Upper lobe of left lung (tissue), 6 donors: ENCODE data around the gene OGFOD2. TPM values are rescaled to one million over a fixed set of nuclear protein-coding genes. Genes with fewer than 3 reads are reported as not detected.

Experiments
- ATAC-seq, 2 donors: fragments of 200-7000 bp; cut with Tn5 transposase; one replicate each; pipeline ENCODE4 v1.9.1; 2022; ENCODE audit warnings: mild to moderate bottlenecking in 2 of 2, moderate library complexity in 2 of 2; ENCODE audit not compliant: low FRiP score in 2 of 2
- DNase-seq, 2 donors: peaks; one replicate each; pipeline ENCODE4 v3.0.0-alpha.2; 2019 to 2020
- H3K27ac ChIP-seq, 4 donors: fragments of 200-600 bp; sonication (generic); one replicate each; pipeline ENCODE4 v1.5.1; 2016 to 2019
- H3K27me3 ChIP-seq, 4 donors: fragments of 200-600 bp; sonication (generic); one replicate each; pipeline ENCODE4 v1.5.1; 2017 to 2019
- H3K36me3 ChIP-seq, 4 donors: fragments of 200-600 bp; sonication (generic); one replicate each; pipeline ENCODE4 v1.5.1; 2016 to 2019
- H3K4me1 ChIP-seq, 4 donors: fragments of 200-600 bp; sonication (generic); one replicate each; pipeline ENCODE4 v1.5.1; 2018 to 2019
- H3K4me3 ChIP-seq, 4 donors: fragments of 200-600 bp; sonication (generic); one replicate each; pipeline ENCODE4 v1.5.1; 2017 to 2019; ENCODE audit warnings: mild to moderate bottlenecking in 2 of 4, moderate library complexity in 1 of 4
- H3K9me3 ChIP-seq, 4 donors: fragments of 200-600 bp; sonication (generic); one replicate each; pipeline ENCODE4 v1.5.1; 2018 to 2019
- EP300 ChIP-seq, 4 donors: sonication (generic); formaldehyde crosslinking; IDR thresholded peaks; one replicate each; pipeline ENCODE4 v1.5.1; 2017; ENCODE audit warnings: antibody characterized with exemption in 4 of 4, control low read depth in 2 of 4
- POLR2A ChIP-seq, 4 donors: fragments of 450-650 bp; IDR thresholded peaks; one replicate each; pipeline ENCODE4 v1.5.1; 2016 to 2017; ENCODE audit warnings: antibody characterized with exemption in 4 of 4, mild to moderate bottlenecking in 2 of 4
- POLR2AphosphoS5 ChIP-seq, 2 donors: sonication (generic); formaldehyde crosslinking; IDR thresholded peaks; one replicate each; pipeline ENCODE4 v1.5.1; 2017; ENCODE audit warnings: antibody characterized with exemption in 2 of 2
- WGBS, 2 donors: methylation state at CpG; one replicate each; pipeline ENCODE4 v1.1.5; 2017 to 2018; 5-methylcytosine and 5-hydroxymethylcytosine counted together
- total RNA-seq, 6 donors: library from RNA; depleted of rRNA in 4 of 6; stranded (reverse); fragments of >200 nt in 4 of 6; gene quantifications; one replicate each; pipeline versions ENCODE4 v1.1.0 to v1.2.1, GENCODE V29; 2016 to 2021
- TF ChIP-seq, protein P1 (sequence below), 6 experiments: fragments of 450-650 bp in 4 of 6; fragments of 200-600 bp in 2 of 6; sonication (generic) in 2 of 6; IDR thresholded peaks; one replicate each; pipeline ENCODE4 v1.5.1; 2016 to 2019; ENCODE audit warnings: antibody characterized with exemption in 6 of 6
- donor health status: DM: no; HTN: no; CAD: no; lungs with moderate emphysema.
- donor health status: DM: no; HTN: yes; CAD: no; lungs with severe emphysema.

Gene OGFOD2
- total RNA-seq, 6 donors from 2014 or later = 8.1 to 44.0 (median 17.6) TPM

DNA sequence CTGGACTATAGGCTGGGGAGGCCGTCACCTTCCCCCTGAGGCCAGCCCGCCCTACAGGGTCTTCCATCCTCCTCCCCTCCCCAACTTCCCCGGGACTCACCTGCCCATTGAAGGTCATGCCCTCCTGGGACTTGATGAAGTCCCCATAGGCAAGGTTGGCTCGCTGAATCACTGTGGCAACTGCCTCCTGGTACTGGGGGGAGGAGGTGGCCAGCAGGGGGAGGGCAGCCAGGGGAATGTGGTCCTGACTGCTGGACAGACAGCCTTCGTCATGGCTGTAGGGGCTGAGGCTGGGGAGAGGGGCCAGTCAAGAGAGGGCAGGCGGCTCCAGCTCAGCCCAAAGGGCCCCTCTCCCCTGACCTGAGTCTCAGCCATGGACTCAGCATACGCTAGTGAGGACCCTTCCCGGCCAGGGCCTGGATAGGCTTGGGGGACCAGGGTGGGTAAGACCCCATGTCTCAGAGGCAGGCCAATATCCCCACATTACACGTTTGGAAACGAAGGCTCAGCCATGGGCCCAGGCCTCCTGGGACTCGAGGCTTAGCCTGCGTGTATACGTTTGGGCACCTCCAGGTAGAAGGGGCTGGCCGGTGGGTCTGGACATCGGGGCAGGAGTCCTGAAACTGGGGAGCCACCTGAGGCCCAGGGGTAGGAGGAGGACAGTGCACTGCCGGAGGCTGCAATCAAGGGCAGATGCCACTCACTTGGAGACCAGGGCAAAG, 21.7 kb downstream of the OGFOD2 start:
- ATAC-seq = no peak
- Histone ChIP-seq H3K36me3 (peaks cover 2 to 65% (median 36%) of the 10 kb centered on the region in 4 donors), H3K9me3 (no peaks in the 10 kb centered on the region), H3K27ac (no peak overlapping the region), H3K4me1 (no peaks in the 10 kb centered on the region), H3K27me3 (no peaks in the 10 kb centered on the region), H3K4me3 (no peak overlapping the region)
- TF ChIP-seq, protein P1, sequence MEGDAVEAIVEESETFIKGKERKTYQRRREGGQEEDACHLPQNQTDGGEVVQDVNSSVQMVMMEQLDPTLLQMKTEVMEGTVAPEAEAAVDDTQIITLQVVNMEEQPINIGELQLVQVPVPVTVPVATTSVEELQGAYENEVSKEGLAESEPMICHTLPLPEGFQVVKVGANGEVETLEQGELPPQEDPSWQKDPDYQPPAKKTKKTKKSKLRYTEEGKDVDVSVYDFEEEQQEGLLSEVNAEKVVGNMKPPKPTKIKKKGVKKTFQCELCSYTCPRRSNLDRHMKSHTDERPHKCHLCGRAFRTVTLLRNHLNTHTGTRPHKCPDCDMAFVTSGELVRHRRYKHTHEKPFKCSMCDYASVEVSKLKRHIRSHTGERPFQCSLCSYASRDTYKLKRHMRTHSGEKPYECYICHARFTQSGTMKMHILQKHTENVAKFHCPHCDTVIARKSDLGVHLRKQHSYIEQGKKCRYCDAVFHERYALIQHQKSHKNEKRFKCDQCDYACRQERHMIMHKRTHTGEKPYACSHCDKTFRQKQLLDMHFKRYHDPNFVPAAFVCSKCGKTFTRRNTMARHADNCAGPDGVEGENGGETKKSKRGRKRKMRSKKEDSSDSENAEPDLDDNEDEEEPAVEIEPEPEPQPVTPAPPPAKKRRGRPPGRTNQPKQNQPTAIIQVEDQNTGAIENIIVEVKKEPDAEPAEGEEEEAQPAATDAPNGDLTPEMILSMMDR (IDR thresholded peaks at IDR 0.05) = no peak
- TF ChIP-seq EP300 (IDR thresholded peaks at IDR 0.05) (no peak), POLR2A (IDR thresholded peaks at IDR 0.05) (no peak), POLR2AphosphoS5 (IDR thresholded peaks at IDR 0.05) (no peak)
- 89 to 93% methylated on average over 9 to 16 of the region's 16 CpGs for WGBS, 2 donors
- DNase-seq = no peak

DNA sequence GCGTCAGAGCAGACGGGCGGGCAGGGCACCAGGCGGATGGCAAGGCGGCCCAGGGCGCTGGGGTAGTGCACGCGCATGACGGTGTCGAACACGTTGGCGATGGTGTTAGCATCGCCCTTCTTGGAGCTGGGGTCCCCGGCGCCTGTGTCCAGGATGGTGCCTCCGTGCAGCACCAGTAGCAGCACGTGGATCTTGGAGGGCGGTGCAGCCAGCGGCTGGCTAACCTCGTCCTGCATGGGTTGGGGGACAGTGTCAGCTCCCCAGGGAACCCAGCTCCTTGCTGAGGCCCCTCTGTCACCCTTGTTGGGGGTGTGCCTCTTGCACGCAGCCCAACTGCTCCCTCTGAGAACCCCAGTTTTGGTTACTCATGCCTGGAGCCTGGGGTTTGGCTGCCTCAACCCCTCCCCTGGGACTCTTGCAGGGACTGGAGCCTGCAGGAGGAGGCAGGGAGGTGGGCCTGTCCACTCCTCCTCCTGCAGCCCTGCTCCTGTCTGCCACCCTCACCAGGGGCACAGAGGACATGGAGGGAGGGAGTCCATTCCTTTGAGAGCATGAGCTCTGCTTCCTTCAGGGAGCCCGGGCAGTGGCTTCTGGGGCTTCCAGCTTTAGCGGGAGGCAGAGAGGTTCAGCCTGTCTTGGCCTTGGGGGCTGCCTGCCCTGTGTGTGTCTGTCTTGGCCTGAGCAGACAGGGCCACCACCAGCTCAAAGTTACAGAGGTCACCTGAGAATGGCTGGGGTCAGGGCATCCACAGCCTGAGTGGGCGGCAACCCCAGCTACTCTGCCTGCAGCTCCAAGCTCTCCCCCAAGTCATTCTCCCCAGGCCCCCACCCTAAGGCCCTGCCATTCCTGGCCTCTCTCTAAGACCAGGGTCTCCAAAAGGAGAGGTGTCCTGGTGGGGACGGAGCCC, 22.6 kb downstream of the OGFOD2 start:
- TF ChIP-seq POLR2A (IDR thresholded peaks at IDR 0.05) = no peak
- TF ChIP-seq, protein P1 (IDR thresholded peaks at IDR 0.05) = no peak
- no peak for TF ChIP-seq EP300 (IDR thresholded peaks at IDR 0.05)
- TF ChIP-seq POLR2AphosphoS5 (IDR thresholded peaks at IDR 0.05) = no peak
- H3K27ac ChIP-seq = no peak overlapping the region
- 91 to 95% methylated on average over 20 to 25 of the region's 25 CpGs for WGBS, 2 donors
- H3K36me3 ChIP-seq = peaks cover 2 to 57% (median 32%) of the 10 kb centered on the region in 4 donors
- ATAC-seq = no peak
- no peaks in the 10 kb centered on the region for H3K4me1 ChIP-seq
- H3K27me3 ChIP-seq = no peaks in the 10 kb centered on the region
- no peak overlapping the region for H3K4me3 ChIP-seq
- no peak for DNase-seq
- H3K9me3 ChIP-seq = no peaks in the 10 kb centered on the region

DNA sequence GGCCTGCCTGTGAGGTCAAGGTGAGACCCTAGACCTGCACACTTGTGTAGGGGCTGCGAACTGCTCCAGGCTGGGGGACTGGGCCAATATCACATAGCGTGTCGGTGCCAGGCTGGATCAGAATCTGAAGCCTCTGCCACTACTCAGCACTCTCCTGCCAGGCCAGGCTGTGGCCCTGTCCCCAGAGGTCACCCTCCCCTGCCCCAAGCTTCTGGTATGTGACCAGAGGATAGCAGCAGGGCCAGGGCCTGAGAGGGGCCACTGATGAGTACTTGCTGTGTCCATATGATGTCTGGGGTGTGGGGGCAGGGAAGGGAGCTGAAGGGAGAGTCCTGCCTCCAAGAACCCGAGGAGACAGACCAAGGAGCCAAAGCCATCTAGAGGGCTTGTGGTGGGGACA, 23.3 kb downstream of the OGFOD2 start:
- DNase-seq (no peak), ATAC-seq (no peak)
- TF ChIP-seq, protein P1 (IDR thresholded peaks at IDR 0.05) = no peak
- Histone ChIP-seq H3K4me3 (no peak overlapping the region), H3K27me3 (no peaks in the 10 kb centered on the region), H3K27ac (no peak overlapping the region), H3K36me3 (peaks cover 2 to 56% (median 35%) of the 10 kb centered on the region in 4 donors), H3K9me3 (no peaks in the 10 kb centered on the region), H3K4me1 (no peaks in the 10 kb centered on the region)
- WGBS, 2 donors = 80 to 89% methylated on average over 1 to 4 of the region's 4 CpGs

DNA sequence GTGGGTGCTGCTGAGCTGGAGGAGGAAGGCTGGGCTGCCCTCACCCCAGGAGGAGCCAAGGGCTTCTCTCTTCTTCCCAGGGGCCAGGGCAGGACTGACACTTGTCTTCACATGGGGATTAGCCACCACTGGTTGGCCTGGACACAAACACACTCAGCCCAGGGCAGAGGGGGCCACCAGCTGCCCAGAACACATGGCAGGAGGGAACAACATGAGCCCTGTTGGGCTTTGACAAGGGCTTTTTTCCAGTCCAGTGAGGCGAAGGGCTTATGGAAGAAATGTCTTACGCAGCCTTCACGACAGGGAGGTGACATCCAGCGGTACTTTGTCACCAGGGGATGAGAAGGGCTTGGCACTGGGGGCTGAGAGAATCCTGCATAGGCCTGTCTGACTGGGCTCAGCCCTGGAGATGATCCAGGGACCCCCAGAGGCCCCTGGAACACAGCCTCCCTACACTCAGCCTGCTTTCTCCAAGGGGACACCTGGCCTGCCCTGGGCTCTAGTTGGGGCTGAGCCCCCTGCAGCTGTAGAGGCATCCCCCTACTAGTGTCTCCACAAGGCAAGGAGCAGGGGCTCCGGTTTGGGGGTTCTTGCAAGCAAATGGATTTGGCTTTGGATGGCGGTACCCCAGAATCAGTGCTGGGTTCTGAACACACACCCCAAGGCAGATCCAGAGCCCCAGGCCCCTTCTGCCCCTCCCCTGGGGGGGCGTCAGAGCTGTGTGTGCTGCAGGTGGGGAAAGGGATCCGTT, 24.3 kb downstream of the OGFOD2 start:
- ATAC-seq (no peak), DNase-seq (no peak)
- no peak overlapping the region for H3K4me3 ChIP-seq
- WGBS, 2 donors = 89 to 100% methylated on average over 2 to 8 of the region's 8 CpGs
- no peaks in the 10 kb centered on the region for H3K9me3 ChIP-seq
- TF ChIP-seq POLR2A (IDR thresholded peaks at IDR 0.05) = no peak
- TF ChIP-seq EP300 (IDR thresholded peaks at IDR 0.05) = no peak
- no peak for TF ChIP-seq POLR2AphosphoS5 (IDR thresholded peaks at IDR 0.05)
- H3K36me3 ChIP-seq = peaks cover 2 to 65% (median 41%) of the 10 kb centered on the region in 4 donors
- no peak overlapping the region for H3K27ac ChIP-seq
- H3K27me3 ChIP-seq = no peaks in the 10 kb centered on the region
- no peaks in the 10 kb centered on the region for H3K4me1 ChIP-seq

DNA sequence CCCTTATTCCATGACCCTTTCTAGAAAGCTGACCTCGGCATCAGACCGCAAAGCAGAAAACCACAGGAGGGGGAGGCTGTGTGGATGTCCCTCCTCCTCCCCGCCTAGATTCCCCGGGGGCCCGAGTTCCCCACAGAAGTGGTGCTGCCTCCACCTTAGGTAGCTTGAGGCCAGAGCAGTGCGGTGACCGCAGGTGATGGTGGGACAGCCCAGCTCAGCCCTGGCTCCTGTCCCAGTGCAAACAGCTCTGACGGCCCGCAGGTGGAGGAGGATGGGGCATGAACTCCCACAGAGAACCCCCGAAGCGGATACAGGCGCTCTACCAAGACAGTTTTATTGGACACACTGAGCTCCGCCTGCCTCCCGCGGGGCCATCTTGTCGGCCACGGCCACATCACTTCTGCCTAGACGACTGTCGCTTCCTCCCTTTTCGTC, 25.0 kb downstream of the OGFOD2 start:
- ATAC-seq (no peak), DNase-seq (no peak)
- H3K4me3 ChIP-seq = no peak overlapping the region
- WGBS, 2 donors = 77 to 90% methylated on average over 18 to 20 of the region's 20 CpGs
- no peaks in the 10 kb centered on the region for H3K27me3 ChIP-seq
- H3K36me3 ChIP-seq = peaks cover 2 to 68% (median 44%) of the 10 kb centered on the region in 4 donors
- H3K4me1 ChIP-seq = no peaks in the 10 kb centered on the region
- no peak for TF ChIP-seq POLR2A (IDR thresholded peaks at IDR 0.05)
- no peak for TF ChIP-seq POLR2AphosphoS5 (IDR thresholded peaks at IDR 0.05)
- H3K9me3 ChIP-seq = no peaks in the 10 kb centered on the region
- no peak overlapping the region for H3K27ac ChIP-seq
